ENCODE data around the gene SLU7.
"Not testable (repeated sequence)": the region's sequence is repeated elsewhere in the genome, so short reads cannot be mapped to it uniquely, and the experiment has no call there.

The SLU7 gene

GRCh38 chr5:160450164-160450932 lies 31.5 kb upstream of the SLU7 start:
- DNase-seq: no peak

GRCh38 chr5:160449458-160449857 lies 30.6 kb upstream of the SLU7 start:
- no peak for DNase-seq

- DNase-seq: no peak
These were observed 30.0 kb upstream of the SLU7 start for GRCh38 chr5:160448886-160449285.

- DNase-seq: no peak
These were observed 26.9 kb upstream of the SLU7 start for GRCh38 chr5:160445751-160446150.

GRCh38 chr5:160445132-160445531 lies 26.3 kb upstream of the SLU7 start:
- DNase-seq: no peak

GRCh38 chr5:160444407-160444806 lies 25.5 kb upstream of the SLU7 start:
- DNase-seq: no peak

GRCh38 chr5:160442824-160443431 lies 24.0 kb upstream of the SLU7 start:
- no peak for DNase-seq

- DNase-seq: no peak
These were observed 22.5 kb upstream of the SLU7 start for GRCh38 chr5:160441311-160441781.

- peak; percentile 53 for DNase-seq
These were observed 20.3 kb upstream of the SLU7 start for GRCh38 chr5:160439205-160439600.

- peak; percentile 44 for DNase-seq
These were observed 19.7 kb upstream of the SLU7 start for GRCh38 chr5:160438316-160439204.

- DNase-seq: no peak
These were observed 18.4 kb upstream of the SLU7 start for GRCh38 chr5:160437271-160437670.

- not testable (repeated sequence) for DNase-seq
These were observed 17.8 kb upstream of the SLU7 start for GRCh38 chr5:160436661-160437060.

- DNase-seq: no peak
These were observed 17.1 kb upstream of the SLU7 start for GRCh38 chr5:160436017-160436416.

GRCh38 chr5:160435532-160435931 lies 16.7 kb upstream of the SLU7 start:
- no peak for DNase-seq

- peak; percentile 4 for DNase-seq
These were observed 15.2 kb upstream of the SLU7 start for GRCh38 chr5:160434022-160434531.

- DNase-seq: no peak
These were observed 13.9 kb upstream of the SLU7 start for GRCh38 chr5:160432787-160433186.

- DNase-seq: no peak
These were observed 13.3 kb upstream of the SLU7 start for GRCh38 chr5:160432196-160432595.

GRCh38 chr5:160427607-160428006 lies 8.7 kb upstream of the SLU7 start:
- no peak for DNase-seq

GRCh38 chr5:160423099-160423498 lies 4.2 kb upstream of the SLU7 start:
- DNase-seq: no peak

- DNase-seq: peak; percentile 91
These were observed 2.9 kb upstream of the SLU7 start, which contains the start of gene PTTG1 for GRCh38 chr5:160421625-160422258. Gene PTTG1 (plus strand): TSS chr5:160421855. CDS start chr5:160422313, 458 bp downstream.

- DNase-seq: no peak
These were observed 1.4 kb upstream of the SLU7 start for GRCh38 chr5:160420331-160420610.

- no peak for DNase-seq
These were observed 813 bp upstream of the SLU7 start for GRCh38 chr5:160419458-160420330.
